A549 treated with DMSO at 1 μM for 4 hours (cell line): ENCODE results near the gene CD3E. TPM values are rescaled to one million over a fixed set of nuclear protein-coding genes. Genes with fewer than 3 reads are reported as not detected.

ENCODE experiments used
- total RNA-seq: library from RNA; stranded (reverse); fragments of 200-300 nt; extraction: Qiagen RNA extraction; gene quantifications from 5 replicates; pipeline ENCODE4 v1.2.3, GENCODE V29; 2022; ENCODE audit warnings: low read depth

CD3E gene
- not detected in 5 replicates for total RNA-seq

GRCh38 chr11:118304568-118305248, at the start of gene CD3E:
CD3E (plus strand) TSS chr11:118304730; CDS start chr11:118304953, 223 bp downstream.

DNA sequence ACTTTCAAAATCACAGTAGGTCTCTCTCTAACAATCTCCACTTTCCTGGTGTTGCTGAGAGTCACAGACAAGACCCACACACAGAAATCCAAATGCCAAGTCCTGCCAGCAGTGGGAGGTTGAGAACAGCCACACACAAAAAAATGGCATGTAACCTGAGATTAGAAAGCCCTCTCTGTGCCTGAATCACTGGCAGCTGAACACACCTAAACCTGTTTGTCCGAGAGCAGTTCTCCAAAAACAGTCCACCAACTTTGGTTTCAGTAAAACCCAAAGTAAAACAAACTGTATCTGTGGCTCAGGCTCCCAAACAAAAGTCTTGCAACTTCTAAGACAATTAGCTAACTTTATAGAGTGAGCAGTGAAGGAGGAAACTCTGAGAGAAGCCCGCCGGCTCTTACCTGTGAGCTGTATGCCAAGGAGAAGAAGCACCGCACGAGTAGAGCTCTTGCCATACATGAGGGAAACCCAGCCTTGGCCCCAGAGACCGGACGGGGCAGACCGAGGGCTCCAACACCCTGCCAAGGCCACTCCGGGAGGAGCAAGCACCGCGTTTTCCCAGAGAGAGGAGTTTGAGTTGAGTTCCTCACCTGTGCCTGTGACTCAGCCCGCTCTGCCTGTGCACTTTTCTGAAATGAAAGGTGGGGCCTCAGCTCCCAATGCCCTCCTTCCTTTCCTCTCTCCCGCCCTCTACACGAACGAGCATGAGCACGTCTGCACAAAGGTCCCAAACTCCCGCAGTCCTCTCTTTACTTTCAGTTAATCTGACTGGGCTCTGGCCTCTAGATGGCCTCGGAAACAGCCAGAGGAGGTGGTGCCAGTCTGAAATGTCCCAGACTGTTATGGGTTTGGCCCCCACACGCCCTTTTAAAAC, 40.6 kb upstream of the CD3E start, which contains the start of gene MPZL2:
Gene MPZL2 (minus strand): TSS at position 603 of the 874 bp plus-strand sequence. CDS start 144 bp downstream, at position 459.

DNA sequence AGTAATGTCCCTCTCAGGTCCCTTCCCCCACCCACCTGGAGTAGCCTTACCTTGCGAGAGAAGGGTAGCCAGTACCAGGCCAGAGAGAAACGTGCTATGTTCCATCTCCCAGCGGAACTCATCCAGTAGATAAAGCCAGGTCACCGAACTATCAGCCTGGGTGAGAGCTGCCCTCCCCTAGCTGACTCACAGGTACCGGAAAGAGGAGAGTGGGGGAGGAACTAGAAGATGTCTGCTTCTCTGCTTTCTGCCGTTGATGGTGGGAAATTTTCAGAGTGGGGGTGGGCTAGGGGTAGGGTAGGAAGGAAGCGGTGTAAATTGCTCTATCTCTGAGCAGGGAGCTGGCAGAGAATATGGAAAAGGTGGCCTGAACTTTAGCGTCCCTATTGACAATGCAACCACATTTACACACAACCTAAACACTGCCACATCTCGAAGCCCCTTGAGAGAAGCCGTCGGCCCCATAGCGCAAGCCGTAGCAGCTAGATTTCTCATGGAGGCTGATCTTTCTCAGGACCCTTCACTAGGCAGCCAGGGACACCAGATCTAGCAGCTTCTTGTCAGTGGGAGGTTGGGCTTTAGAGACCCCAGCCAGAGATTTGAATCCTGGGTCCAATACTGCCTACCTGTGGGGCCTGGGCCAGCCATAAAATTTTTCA, 38.1 kb downstream of the CD3E start, which contains the start of gene CD3D:
Gene CD3D (minus strand): TSS at position 203 of the 659 bp plus-strand sequence. CDS start 98 bp downstream, at position 105.

GRCh38 chr11:118343981-118344515, 39.5 kb downstream of the CD3E start, which contains the start of gene CD3G:
CD3G (plus strand) TSS chr11:118344344; CDS start chr11:118344424, 80 bp downstream.

GRCh38 chr11:118359295-118359958, 54.9 kb downstream of the CD3E start, which contains the start of gene UBE4A:
UBE4A (plus strand) TSS chr11:118359600; CDS start chr11:118365081, 5,481 bp downstream.

Other genes with a start within 250 kb of the CD3E start
- 0.13 TPM in 1 of 5 replicates, not detected in the others for gene TMPRSS4, start 227.7 kb upstream of the CD3E start, total RNA-seq
- gene SMIM35, start 217.8 kb upstream of the CD3E start, total RNA-seq = not detected in 5 replicates
- 0.02 to 0.06 TPM (median 0.05 TPM) in 5 replicates for gene SCN4B, start 151.9 kb upstream of the CD3E start, total RNA-seq
- not detected in 5 replicates for gene SCN2B, start 128.1 kb upstream of the CD3E start, total RNA-seq
- not detected in 5 replicates for gene JAML, start 79.7 kb upstream of the CD3E start, total RNA-seq
- 0.35 to 0.45 TPM (median 0.40 TPM) in 5 replicates for gene MPZL3, start 52.4 kb upstream of the CD3E start, total RNA-seq
- 0.08 TPM in 1 of 5 replicates, not detected in the others for gene MPZL2, start 40.4 kb upstream of the CD3E start, total RNA-seq
- not detected in 5 replicates for gene CD3D, start 38.0 kb downstream of the CD3E start, total RNA-seq
- gene CD3G, start 39.6 kb downstream of the CD3E start, total RNA-seq = not detected in 5 replicates
- 10.4 to 12.7 TPM (median 12.0 TPM) in 5 replicates for gene UBE4A, start 54.9 kb downstream of the CD3E start, total RNA-seq
- 156 to 194 TPM (median 189 TPM) in 5 replicates for gene ATP5MG, start 96.9 kb downstream of the CD3E start, total RNA-seq
- 12.5 to 16.8 TPM (median 15.2 TPM) in 5 replicates for gene KMT2A, start 131.8 kb downstream of the CD3E start, total RNA-seq
- gene TTC36, start 222.7 kb downstream of the CD3E start, total RNA-seq = not detected in 5 replicates
- 0.20 to 0.56 TPM (median 0.45 TPM) in 5 replicates for gene TMEM25, start 226.5 kb downstream of the CD3E start, total RNA-seq